ENCODE measurements around the gene PPP1R14C.

Gene PPP1R14C

DNA sequence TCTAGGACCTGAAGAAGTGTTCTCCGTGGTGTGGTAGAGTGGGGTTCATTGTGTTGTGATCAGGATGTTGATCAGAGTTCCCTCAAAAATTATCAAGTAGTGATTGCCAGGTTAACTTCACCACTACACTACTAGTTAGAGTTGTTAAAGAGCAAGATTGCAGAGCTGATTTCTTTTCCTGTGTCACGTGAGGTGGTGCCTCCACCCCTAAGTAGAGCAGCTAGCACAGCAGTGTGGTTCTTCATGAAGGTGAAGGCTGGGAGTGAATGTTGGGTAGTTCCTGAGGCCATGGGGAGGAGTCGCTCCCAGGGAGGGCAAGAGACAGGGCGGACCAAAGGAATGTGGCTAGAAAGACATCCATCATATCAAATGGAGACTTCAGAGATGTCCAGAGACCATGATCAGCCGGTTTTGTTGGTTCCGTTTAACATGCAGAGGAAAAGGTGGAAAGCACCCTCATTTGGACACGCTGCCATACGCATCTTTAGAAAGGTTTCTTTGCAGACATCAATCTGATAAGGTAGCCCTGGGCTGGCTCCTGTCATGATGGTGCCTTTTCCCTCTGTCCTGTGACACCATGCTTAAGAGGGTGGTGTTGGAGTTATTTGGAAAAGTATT lies 146.7 kb downstream of the PPP1R14C start:
- Histone ChIP-seq H3K27me3 (ENCODE audit: insufficient read depth, low read depth, severe bottlenecking) (no peaks in the 10 kb centered on the region), H3K36me3 (no peaks in the 10 kb centered on the region), H3K9me3 (ENCODE audit: severe bottlenecking) (no peaks in the 10 kb centered on the region), H3K4me3 (ENCODE audit: low read depth, low read length) (no peak overlapping the region), H3K27ac (no peak overlapping the region)
- DNase-seq: no peak
- TF ChIP-seq, protein P1, sequence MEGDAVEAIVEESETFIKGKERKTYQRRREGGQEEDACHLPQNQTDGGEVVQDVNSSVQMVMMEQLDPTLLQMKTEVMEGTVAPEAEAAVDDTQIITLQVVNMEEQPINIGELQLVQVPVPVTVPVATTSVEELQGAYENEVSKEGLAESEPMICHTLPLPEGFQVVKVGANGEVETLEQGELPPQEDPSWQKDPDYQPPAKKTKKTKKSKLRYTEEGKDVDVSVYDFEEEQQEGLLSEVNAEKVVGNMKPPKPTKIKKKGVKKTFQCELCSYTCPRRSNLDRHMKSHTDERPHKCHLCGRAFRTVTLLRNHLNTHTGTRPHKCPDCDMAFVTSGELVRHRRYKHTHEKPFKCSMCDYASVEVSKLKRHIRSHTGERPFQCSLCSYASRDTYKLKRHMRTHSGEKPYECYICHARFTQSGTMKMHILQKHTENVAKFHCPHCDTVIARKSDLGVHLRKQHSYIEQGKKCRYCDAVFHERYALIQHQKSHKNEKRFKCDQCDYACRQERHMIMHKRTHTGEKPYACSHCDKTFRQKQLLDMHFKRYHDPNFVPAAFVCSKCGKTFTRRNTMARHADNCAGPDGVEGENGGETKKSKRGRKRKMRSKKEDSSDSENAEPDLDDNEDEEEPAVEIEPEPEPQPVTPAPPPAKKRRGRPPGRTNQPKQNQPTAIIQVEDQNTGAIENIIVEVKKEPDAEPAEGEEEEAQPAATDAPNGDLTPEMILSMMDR (IDR thresholded peaks at IDR 0.05; ENCODE audit: low read depth, low read length): no peak

DNA sequence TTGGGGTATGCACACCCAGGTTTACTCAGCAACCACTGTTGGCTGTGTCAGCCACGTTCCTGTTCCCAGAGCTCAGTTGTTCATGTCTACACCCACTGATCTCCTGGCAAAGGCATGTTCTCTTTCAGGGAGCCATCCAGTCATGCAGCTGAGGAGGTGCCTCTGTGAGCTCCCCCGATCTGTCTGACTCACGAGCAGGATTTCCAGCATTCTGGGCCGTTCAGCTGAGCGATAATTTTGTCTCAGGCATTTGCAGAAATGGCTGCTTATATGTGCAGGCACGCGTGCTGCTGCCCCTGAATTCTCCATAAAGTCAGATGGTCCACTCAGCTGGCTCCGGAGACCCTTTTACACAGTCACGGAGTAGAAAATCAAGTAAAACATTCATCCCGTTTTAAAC lies 147.6 kb downstream of the PPP1R14C start:
- no peaks in the 10 kb centered on the region for H3K36me3 ChIP-seq
- no peaks in the 10 kb centered on the region for H3K9me3 ChIP-seq (ENCODE audit: severe bottlenecking)
- TF ChIP-seq, protein P1 (IDR thresholded peaks at IDR 0.05; ENCODE audit: low read depth, low read length): no peak
- H3K4me3 ChIP-seq (ENCODE audit: low read depth, low read length): no peak overlapping the region
- no peaks in the 10 kb centered on the region for H3K27me3 ChIP-seq (ENCODE audit: insufficient read depth, low read depth, severe bottlenecking)
- no peak overlapping the region for H3K27ac ChIP-seq
- no peak for DNase-seq

DNA sequence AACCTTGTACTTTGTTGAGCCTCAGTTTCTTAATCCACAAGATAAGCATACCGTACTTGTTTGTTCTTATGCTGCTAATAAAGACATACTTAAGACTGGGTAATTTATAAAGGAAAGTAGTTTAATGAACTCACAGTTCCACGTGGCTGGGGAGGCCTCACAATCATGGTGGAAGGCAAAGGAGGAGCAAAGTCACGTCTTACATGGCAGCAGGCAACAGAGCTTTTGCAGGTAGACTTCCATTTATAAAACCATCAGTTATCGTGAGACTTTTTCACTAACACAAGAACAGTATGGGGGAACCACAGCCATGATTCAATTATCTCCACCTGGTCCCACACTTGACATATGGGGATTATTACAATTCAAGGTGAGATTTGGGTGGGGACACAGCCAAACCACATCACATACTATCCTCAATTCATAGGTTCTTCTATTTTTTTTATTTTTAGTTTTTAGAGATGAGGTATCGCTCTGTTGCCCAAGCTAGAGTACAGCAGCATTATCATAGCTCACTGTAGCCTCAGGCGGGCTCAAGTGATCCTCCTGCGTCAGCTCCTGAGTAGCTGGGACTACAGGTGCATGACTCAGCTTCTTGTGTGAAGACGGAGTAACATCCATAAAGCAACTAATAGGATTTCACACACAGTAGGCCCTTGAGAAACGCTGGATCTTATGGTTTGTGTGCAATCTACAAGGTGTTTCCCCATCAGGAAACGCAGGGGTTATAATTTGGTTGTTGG lies 149.3 kb downstream of the PPP1R14C start:
- peaks cover under 1% of the 10 kb centered on the region for H3K9me3 ChIP-seq (ENCODE audit: severe bottlenecking)
- TF ChIP-seq, protein P1 (IDR thresholded peaks at IDR 0.05; ENCODE audit: low read depth, low read length): no peak
- no peak overlapping the region for H3K27ac ChIP-seq
- no peaks in the 10 kb centered on the region for H3K36me3 ChIP-seq
- H3K27me3 ChIP-seq (ENCODE audit: insufficient read depth, low read depth, severe bottlenecking): no peaks in the 10 kb centered on the region
- H3K4me3 ChIP-seq (ENCODE audit: low read depth, low read length): no peak overlapping the region
- DNase-seq: no peak

DNA sequence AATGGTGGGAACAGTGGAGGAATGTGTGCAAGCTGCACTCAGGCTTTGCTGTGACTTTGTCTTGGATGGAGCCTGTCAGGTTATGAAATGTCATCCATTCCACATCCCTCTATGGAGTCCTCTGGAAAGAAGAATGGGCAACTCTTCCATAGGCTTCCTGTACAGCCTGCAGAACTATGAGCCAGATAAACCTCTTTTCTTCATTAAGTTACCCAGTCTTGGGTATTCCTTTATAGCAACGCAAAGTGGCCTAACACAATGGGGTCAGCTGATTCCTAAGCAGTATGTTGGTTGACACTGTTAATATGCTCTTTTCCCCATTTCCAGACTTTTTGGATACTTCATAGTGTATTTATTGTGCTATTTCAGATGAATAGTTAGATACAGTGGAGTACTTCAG lies 150.2 kb downstream of the PPP1R14C start:
- H3K9me3 ChIP-seq (ENCODE audit: severe bottlenecking): peaks cover 6% of the 10 kb centered on the region
- TF ChIP-seq, protein P1 (IDR thresholded peaks at IDR 0.05; ENCODE audit: low read depth, low read length): no peak
- no peak overlapping the region for H3K27ac ChIP-seq

DNA sequence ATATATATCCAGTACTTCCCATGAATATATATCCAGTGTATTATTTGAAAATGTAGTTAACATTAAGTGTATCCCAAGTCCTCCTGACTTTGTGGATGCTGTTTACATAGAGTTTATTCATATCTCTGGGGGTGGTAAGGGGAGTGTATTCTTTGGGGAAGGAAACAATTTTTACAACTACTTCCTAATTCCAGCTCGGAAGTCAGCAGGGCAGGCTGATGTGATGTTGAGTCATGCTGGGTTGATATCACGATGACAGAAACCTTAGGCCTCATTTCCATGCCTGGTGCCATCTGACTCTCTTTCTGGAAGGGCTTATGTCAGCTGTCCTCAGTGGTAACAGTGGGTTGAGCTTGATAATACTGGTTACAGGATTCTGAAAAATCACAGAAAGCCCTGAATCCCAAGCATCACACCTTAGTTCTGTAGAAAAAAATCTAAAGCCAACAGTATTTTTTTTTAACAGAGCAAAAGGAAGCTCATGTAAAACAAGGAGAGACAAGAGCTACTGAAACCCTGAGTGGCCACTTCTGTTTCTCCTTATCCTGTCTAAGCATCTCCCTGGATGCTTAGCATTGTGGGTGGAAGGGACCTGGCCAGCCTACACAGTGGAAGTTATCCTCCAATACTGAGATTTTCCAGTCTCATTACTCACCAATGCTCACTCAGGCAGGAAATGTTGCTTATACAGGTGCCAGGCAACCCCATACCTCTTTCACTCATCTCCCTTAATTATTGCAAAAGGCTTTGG lies 150.8 kb downstream of the PPP1R14C start:
- peaks cover 6% of the 10 kb centered on the region for H3K9me3 ChIP-seq (ENCODE audit: severe bottlenecking)
- no peak for DNase-seq
- H3K4me3 ChIP-seq (ENCODE audit: low read depth, low read length): no peak overlapping the region
- TF ChIP-seq, protein P1 (IDR thresholded peaks at IDR 0.05; ENCODE audit: low read depth, low read length): no peak
- no peaks in the 10 kb centered on the region for H3K36me3 ChIP-seq
- no peak overlapping the region for H3K27ac ChIP-seq
- no peaks in the 10 kb centered on the region for H3K27me3 ChIP-seq (ENCODE audit: insufficient read depth, low read depth, severe bottlenecking)

More for the DNA sequence above, 150.2 kb downstream of the PPP1R14C start:
- DNase-seq: no peak
- Histone ChIP-seq H3K27me3 (ENCODE audit: insufficient read depth, low read depth, severe bottlenecking) (no peaks in the 10 kb centered on the region), H3K36me3 (no peaks in the 10 kb centered on the region), H3K4me3 (ENCODE audit: low read depth, low read length) (no peak overlapping the region)
